GM18951 (cell line): Measurements from ENCODE around the gene HBE1.
"Not testable (repeated sequence)": the region's sequence is repeated elsewhere in the genome, so short reads cannot be mapped to it uniquely, and the experiment has no call there.

Experiments used
- POLR2A ChIP-seq: IDR thresholded peaks from 4 replicates; pipeline ENCODE4 v1.6.1; 2011; ENCODE audit warnings: mild to moderate bottlenecking; ENCODE audit not compliant: insufficient read length, insufficient read depth; ENCODE audit errors: extremely low read depth
- in situ Hi-C: fragments of 300-500 bp; cut with MboI; formaldehyde crosslinking; loops from one replicate; pipeline ENCODE4 v1.12.0; 2022; ENCODE audit warnings: low sequenced_read_pairs, mixed read lengths, inconsistent platforms; ENCODE audit not compliant: unreplicated experiment

HBE1 gene

DNA sequence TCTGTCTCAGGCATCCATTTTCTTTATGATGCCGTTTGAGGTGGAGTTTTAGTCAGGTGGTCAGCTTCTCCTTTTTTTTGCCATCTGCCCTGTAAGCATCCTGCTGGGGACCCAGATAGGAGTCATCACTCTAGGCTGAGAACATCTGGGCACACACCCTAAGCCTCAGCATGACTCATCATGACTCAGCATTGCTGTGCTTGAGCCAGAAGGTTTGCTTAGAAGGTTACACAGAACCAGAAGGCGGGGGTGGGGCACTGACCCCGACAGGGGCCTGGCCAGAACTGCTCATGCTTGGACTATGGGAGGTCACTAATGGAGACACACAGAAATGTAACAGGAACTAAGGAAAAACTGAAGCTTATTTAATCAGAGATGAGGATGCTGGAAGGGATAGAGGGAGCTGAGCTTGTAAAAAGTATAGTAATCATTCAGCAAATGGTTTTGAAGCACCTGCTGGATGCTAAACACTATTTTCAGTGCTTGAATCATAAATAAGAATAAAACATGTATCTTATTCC, 10.9 kb upstream of the HBE1 start:
- no peak for TF ChIP-seq POLR2A
- in situ Hi-C loops: no loop called here

- in situ Hi-C loops: no loop called here
- TF ChIP-seq POLR2A: no peak
Observed at GRCh38 chr11:5279471-5280090, 9.8 kb upstream of the HBE1 start.

GRCh38 chr11:5277807-5278382, 8.2 kb upstream of the HBE1 start:
- in situ Hi-C loops: no loop called here
- no peak for TF ChIP-seq POLR2A

GRCh38 chr11:5276697-5277096, 7.0 kb upstream of the HBE1 start:
- TF ChIP-seq POLR2A: no peak
- in situ Hi-C loops: no loop called here

DNA sequence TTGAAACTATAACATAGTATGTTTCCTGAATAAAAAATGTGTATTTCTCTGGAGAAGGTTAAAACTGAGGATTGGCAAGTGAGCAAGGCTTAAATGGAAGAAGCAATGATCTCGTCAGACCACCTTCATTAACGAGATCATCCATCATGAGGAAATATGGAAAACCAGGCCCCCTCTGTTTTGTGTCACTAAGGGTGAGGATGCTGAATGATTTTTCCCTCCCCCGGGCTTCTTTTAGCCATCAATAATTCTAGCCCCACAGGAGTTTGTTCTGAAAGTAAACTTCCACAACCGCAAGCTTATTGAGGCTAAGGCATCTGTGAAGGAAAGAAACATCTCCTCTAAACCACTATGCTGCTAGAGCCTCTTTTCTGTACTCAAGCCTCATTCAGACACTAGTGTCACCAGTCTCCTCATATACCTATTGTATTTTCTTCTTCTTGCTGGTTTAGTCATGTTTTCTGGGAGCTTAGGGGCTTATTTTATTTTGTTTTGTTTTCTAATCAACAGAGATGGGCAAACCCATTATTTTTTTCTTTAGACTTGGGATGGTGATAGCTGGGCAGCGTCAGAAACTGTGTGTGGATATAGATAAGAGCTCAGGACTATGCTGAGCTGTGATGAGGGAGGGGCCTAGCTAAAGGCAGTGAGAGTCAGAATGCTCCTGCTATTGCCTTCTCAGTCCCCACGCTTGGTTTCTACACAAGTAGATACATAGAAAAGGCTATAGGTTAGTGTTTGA, 5.8 kb upstream of the HBE1 start:
- in situ Hi-C loops: no loop called here
- TF ChIP-seq POLR2A: no peak

DNA sequence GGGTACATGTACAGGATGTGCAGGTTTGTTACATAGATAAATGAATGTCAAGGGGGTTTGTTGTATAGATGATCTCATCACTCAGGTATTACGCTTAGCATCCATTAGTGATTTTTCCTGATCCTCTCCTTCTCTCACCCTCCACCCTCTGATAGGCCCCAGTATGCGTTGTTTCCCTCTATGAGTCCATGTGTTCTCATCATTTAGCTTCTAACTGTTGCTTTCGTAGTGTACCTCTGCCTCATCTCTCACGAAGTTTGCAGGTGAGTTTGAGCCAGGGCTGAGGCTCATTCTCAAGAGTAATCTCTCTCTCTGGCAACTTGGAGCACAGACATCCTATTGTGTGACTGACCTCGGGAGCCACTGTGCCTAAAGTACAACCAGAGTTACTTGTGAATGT, 4.7 kb upstream of the HBE1 start:
- TF ChIP-seq POLR2A: no peak
- in situ Hi-C loops: no loop called here

DNA sequence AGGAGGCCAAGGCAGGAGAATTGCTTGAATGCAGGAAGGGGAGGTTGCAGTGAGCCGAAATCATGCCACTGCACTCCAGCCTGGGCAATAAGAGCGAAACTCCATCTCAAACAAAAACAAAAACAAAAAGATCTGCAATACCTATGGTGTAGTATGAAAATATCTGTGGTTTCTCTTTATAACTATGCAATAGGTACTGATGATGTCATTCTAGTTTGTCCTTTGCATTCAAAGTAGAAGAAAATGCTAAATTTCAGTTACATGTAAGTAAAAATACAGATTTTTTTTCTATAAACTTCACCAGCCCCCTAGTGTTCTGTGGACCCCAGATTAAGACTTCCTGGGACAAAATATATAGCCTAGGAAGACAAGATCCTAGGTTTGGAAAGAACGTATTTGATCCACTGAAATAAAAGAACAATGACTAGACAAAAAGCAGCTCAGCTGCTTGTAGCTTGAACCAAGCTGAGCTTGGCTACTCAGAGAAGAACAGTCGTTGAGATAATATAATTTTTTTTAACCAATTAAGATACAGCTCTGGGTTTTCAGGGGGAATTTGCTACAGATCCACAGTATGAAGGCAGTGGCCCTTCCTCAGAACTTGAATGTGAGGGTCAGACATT, 2.8 kb upstream of the HBE1 start:
- no peak for TF ChIP-seq POLR2A
- in situ Hi-C loops: no loop called here

- in situ Hi-C loops: no loop called here
- no peak for TF ChIP-seq POLR2A
Observed at GRCh38 chr11:5267033-5267563, 2.6 kb downstream of the HBE1 start.

GRCh38 chr11:5266609-5267008, 3.1 kb downstream of the HBE1 start:
- no peak for TF ChIP-seq POLR2A
- in situ Hi-C loops: no loop called here

DNA sequence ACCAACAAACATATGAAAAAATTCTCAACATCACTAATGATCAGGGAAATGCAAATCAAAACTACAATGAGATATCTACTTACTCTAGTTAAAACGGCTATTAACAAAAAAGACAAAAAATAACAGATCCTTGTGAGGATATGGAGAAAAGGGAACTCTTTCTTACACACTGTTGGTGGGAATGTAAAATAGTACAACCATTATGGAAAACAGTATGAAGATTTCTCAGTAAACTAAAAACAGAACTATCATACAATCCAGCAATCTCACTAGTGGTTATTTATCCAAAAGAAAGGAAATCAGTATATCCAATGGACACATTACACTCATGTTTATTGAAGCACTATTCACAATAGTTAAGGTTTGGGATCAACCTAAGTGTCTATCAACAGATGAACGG, 3.9 kb downstream of the HBE1 start:
- TF ChIP-seq POLR2A: no peak

GRCh38 chr11:5258543-5259262, 11.0 kb downstream of the HBE1 start:
- in situ Hi-C loops: no loop called here
- TF ChIP-seq POLR2A: no peak

More for the DNA sequence above, 3.9 kb downstream of the HBE1 start:
- in situ Hi-C loops: no loop called here

DNA sequence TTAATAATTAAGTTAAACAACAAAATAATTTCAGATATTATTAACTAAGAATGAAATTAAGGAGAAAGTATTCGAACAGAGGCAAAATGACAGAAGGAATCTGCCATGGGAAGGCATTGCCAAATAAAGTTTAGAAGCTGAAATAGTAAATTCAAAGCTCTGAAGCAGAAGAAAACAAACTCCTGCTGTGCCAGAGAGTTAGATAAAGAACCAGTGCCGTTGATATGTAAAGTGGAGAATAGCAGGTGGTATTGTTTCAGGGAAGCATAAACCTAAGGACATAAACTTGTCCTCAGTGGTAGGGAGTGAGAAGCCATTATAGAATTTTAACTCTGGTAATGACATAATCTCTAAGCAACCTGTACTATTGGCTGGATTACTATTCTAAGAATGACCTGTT, 12.4 kb downstream of the HBE1 start:
- in situ Hi-C loops: no loop called here
- TF ChIP-seq POLR2A: no peak

DNA sequence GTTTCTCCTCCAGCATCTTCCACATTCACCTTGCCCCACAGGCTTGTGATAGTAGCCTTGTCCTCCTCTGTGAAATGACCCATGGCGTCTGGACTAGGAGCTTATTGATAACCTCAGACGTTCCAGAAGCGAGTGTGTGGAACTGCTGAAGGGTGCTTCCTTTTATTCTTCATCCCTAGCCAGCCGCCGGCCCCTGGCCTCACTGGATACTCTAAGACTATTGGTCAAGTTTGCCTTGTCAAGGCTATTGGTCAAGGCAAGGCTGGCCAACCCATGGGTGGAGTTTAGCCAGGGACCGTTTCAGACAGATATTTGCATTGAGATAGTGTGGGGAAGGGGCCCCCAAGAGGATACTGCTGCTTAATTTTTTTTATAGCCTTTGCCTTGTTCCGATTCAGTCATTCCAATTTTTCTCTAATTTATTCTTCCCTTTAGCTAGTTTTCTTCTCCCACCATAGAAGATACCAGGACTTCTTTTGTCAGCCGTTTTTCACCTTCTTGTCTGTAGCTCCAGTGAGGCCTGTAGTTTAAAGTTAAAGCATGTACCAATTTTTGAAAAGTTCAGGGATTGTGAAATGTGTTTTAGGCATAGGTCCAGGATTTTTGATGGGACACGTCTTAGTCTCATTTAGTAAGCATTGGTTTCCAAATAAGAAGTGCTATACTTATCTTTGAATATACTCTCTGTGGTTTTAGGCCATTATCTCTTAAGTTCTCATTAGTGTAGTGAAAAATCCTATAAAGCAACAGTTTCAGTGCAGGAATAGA, 14.9 kb downstream of the HBE1 start, which contains the start of gene HBG2:
TSS of gene HBG2 (minus strand) at position 136 of the 768 bp plus-strand sequence. CDS start at position 83, 53 bp downstream.
- in situ Hi-C loops: not testable (repeated sequence)

DNA sequence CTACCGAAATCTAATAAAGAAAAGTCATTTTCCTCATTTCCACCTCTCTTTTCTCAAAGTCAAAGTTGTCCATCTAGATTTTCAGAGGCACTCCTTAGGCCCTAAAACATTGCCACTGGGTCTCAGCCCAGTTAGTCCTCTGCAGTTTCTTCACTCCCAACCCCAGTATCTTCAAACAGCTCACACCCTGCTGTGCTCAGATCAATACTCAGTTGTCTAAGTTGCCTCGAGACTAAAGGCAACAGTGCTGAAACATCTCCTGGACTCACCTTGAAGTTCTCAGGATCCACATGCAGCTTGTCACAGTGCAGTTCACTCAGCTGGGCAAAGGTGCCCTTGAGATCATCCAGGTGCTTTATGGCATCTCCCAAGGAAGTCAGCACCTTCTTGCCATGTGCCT, 15.7 kb downstream of the HBE1 start:
- in situ Hi-C loops: not testable (repeated sequence)

GRCh38 chr11:5253440-5253839, 16.3 kb downstream of the HBE1 start:
- in situ Hi-C loops: not testable (repeated sequence)
